Subcutaneous adipose tissue (tissue), 4 donors: ENCODE results near the gene SYPL1. TPM values are rescaled to one million over a fixed set of nuclear protein-coding genes. Genes with fewer than 3 reads are reported as not detected.

Experiments used
- total RNA-seq, 4 donors: library from RNA; depleted of rRNA; stranded (reverse); fragments of >200 nt; gene quantifications; one replicate each; pipeline ENCODE4 v1.1.0, GENCODE V29; 2016
- TF ChIP-seq, protein P1 (sequence below): fragments of 450-650 bp; IDR thresholded peaks from one replicate; pipeline ENCODE4 v1.5.1; 2016; ENCODE audit warnings: low read depth, mild to moderate bottlenecking, control low read depth, antibody characterized with exemption, moderate library complexity

The SYPL1 gene
- total RNA-seq, 4 donors from 2014 or later = 85.2 to 136 (median 92.4) TPM

DNA sequence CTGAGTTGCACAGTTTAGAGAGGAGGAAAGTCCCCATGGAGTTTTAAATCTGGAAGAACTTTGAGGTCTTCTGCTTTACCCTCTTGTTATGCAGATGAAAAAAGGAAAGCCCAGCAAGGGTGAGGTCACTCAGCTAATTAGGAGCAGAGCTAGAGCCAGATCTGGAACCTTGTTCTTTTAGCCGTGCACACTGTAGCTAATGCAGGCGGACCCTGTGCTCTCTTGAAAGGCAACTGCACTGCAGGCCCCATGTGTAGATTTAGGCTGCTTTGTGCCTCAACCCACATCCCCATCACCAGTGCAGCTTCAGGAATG, 63.4 kb downstream of the SYPL1 start:
- TF ChIP-seq, protein P1, sequence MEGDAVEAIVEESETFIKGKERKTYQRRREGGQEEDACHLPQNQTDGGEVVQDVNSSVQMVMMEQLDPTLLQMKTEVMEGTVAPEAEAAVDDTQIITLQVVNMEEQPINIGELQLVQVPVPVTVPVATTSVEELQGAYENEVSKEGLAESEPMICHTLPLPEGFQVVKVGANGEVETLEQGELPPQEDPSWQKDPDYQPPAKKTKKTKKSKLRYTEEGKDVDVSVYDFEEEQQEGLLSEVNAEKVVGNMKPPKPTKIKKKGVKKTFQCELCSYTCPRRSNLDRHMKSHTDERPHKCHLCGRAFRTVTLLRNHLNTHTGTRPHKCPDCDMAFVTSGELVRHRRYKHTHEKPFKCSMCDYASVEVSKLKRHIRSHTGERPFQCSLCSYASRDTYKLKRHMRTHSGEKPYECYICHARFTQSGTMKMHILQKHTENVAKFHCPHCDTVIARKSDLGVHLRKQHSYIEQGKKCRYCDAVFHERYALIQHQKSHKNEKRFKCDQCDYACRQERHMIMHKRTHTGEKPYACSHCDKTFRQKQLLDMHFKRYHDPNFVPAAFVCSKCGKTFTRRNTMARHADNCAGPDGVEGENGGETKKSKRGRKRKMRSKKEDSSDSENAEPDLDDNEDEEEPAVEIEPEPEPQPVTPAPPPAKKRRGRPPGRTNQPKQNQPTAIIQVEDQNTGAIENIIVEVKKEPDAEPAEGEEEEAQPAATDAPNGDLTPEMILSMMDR = no peak

DNA sequence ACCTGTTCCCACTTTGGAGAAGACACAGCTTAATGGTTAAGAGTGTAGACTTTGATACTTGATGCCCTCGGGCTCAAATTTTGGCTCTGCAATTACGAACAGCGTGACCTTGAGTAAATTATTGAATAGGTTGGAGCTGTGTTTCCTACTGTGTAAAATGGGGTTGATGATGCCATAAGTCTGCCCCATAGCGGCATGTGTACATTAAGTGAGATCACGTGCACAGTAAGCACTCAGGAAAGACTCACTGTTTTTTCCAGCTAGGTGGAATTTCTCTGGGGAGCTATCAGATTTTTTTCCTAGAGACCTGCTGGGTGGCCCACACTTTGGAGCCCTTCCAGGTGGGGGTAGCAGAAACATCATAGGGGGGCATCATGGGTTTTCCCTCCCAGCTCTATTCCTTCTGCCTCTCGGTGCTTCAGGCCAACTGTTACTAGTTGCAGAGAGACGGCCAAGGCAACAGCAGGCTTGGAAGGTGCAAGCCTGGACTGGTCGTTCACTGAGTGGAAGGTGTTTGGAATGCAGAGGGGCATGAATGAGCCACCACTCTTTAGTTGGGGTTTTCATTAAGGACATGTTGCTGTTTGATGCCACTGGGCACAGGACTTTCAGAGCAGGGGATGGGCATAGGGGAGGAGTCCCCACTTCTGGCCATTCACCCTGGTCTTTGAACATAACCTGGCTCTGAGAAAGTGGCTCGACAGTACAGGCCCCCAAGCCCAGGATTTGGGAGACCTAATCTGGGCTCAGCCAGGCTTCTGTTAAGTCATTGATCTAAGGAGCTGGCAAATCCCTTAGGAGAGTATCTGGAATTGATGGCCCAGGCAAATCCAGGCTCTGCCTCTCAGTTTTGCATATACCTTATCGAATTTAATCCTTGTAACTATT, 64.0 kb downstream of the SYPL1 start:
- TF ChIP-seq, protein P1 = no peak

GRCh38 chr7:106047184-106047583, 64.9 kb downstream of the SYPL1 start:
- TF ChIP-seq, protein P1 = no peak

- TF ChIP-seq, protein P1 = no peak
These were observed 66.5 kb downstream of the SYPL1 start for GRCh38 chr7:106045586-106045985.

GRCh38 chr7:106045139-106045538, 67.0 kb downstream of the SYPL1 start:
- TF ChIP-seq, protein P1 = no peak

DNA sequence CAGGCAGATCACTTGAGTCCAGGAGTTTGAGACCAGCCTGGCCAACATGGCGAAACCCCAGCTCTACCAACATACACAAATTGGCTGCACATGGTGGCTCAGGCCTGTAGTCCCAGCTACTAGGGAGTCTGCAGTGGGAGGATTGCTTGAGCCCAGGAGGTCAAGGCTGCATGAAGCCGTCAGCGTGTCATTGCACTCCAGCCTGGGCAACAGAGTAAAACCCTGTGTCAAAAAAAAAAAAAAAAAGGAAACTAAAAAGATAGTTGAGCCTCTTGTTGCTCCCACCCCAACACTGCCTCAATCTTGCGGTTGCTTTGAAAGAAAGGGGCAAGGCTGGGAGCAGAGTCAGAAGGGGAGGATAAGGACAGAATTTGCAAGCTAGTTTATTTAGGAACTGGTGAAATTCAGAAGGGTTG, 69.9 kb downstream of the SYPL1 start:
- TF ChIP-seq, protein P1 = no peak

- TF ChIP-seq, protein P1 = no peak
These were observed 70.9 kb downstream of the SYPL1 start for GRCh38 chr7:106041140-106041717.
